Measurements from ENCODE around the gene ADRB2.

ADRB2 gene

DNA sequence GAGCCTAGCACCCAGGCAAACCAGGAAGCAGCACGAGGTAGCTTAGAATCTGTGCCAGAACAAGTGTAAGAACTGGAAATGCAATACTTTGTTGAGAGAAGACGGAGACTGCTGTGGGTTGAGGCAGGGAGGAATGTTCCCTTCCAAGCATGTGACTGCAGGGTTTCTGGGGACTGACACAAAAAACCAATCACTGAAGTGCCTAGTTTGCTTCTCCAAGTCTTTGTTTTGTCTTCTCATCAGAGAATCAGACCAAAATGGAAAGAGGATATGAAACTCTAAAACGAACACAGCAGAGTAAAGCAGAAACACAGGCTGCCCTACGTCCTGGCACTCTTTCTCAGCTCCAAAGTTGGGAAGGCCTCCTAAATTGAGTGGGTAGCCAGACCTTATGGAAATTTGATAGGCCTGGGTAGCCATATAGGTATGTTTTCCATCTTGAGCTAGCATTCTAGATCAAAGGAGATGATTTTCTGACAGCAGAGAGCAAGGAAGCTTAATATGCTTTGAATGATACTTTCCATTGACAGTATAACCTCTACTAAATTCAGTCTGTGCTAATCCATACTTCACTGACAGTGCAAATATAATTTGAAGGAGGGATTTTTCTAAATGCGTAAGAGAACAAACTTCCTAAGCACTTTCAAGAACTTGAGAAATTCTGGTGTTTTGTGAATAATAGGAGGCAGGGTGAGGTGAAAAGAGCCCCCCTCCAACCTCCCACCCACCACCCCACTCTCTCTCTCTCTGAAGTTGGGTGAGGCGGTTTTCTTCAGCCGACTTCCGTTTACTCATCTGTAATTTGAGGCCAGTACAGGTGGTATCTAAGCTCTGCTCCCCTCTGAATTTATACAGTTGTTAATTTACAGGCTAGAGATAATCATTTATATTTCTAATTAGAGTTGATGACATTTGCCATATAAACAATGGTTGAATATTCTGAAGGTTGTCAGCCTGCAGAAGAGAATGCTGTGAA, 5.5 kb downstream of the ADRB2 start:
- DNase-seq: no peak

DNA sequence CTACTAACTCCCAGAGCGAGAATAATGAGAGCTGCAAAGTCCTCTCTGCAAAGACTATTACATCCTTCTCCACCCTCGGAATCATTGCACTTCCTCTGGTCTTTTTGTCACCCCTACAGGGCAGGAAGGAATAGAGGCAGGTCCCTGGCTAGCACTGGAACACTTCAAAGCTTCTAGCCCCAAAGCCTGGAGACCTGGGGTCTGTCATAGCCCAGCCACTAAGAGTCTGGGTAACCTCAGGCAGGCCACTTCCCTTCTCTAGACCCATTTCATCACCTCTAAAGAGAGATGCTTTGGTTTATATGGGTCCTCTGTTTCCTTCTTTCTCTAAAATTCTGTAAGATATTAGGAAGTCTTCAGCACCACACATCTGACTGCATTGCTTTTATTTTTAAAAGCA, 6.7 kb downstream of the ADRB2 start:
- no peak for DNase-seq

- no peak for DNase-seq
Measured at GRCh38 chr5:148833925-148834324, 7.5 kb downstream of the ADRB2 start.

- no peak for DNase-seq
Measured at GRCh38 chr5:148834689-148835088, 8.3 kb downstream of the ADRB2 start.

- no peak for DNase-seq
Measured at GRCh38 chr5:148836272-148837250, 10.2 kb downstream of the ADRB2 start.

DNA sequence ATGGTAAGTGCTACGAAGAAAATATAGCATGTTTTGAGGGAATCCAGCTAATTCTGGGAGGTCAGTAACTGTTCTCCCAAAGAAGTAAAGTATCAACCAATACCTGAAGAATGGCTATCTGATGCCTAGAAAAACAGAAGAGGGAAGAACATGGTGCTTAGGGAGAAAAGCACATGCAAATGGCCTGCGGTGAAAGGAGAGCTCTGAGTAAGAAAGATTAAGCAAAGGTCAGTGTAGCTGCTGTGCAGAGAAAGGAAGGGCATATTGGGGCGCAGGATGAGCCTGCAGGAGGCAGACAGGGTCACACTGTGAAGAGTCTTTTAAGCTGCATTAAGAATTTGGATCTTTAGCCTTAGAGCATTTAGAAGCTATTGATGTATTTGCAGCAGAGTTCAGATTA, 11.0 kb downstream of the ADRB2 start:
- no peak for DNase-seq

GRCh38 chr5:148838357-148838756, 11.9 kb downstream of the ADRB2 start:
- DNase-seq: no peak

DNA sequence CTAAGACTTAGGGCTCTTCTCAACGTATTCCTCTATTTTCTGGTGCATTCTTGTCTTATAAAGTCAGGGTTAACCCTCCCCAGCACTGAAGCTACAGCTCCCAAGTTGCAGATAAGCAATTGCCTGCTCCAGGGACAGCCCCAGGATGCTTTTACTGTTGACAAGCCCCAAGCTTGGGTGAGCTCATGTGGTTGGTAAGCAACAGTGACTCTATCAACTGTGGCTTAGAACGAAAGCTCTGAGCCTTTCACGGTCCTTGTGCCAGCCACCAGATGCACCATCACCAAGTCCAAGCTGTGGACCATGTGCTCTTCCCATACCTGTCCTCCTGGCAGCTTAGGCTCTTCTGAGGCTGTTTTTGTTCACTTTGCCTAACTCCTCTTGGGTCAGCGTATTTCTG, 13.5 kb downstream of the ADRB2 start:
- DNase-seq: no peak

DNA sequence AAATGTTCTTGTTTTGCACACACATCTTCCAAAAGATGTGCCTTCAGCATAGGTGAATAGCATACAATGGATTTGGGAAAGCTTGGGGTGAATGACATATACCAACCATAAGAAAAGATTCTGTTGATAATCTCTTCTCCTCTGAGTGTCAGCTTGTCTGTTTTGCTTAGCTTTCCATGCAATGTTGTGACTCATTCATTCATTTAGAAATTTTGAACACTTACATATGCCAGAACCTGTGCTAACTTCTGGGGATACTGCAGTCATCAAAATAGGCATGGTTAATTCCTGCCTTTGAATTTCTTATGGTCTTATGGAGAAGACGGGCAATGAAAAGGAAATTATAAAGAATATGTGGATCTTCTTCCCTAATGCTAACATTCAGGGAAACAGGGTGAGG, 14.1 kb downstream of the ADRB2 start:
- no peak for DNase-seq

- no peak for DNase-seq
Measured at GRCh38 chr5:148841519-148841918, 15.1 kb downstream of the ADRB2 start.

DNA sequence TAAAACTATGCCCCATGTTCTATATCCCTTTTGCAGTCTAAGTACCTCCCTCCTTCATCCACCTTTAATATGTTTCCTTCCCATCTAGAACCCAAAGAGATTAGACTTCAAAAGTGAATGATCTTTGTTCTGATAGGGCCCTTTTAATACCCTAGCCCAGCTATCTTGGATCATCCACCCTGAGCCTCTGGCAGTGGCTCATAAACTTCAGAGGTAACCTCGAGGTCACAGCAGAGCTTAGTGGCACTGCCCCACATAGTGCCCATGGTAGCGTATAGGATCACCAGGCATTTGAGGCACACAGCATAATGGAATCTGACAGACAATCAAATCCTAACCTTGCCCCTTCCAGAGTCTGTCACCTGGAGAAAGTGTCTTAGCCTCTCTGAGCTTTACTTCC, 15.8 kb downstream of the ADRB2 start:
- DNase-seq: no peak

GRCh38 chr5:148843510-148844318, 17.3 kb downstream of the ADRB2 start:
- DNase-seq: no peak

DNA sequence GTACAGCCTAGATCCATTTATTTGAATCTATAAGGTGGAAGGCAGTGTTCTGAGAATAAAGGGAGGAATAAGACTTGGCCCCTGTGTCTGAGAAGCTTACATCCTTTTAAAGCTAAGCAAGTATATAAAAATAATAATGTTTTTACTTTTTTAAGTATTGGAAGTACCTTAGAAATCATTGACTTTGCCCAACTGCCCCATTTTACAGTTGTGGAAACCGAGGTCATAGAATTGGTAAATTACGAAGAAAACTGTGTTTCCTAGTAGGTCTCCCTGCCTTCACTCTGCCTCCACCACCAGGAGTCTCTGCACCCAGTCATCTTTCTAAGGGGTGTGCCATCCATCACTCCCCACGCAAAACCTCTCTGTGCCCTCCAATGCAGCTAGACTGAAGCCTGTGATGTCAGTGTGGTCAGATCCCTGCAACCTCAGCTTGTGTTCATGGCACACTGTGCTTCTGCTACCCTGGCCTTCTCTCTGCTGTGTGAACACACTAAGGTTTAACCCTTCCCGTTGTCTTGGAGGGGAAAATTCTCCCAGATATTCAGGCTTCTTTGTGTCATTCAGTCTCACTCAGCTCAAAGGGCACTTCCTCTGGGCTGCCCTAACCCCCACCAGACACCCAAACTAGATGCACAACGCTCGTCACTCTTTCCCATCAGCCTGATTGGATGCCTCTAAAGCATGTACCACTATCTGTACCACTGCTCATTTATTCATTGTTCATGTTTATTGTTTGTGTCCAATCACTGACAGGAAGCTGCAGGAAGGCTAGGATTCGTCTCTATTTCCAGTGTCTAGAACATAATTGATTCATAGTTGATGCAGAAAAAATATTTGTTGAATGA, 18.2 kb downstream of the ADRB2 start:
- DNase-seq: no peak

DNA sequence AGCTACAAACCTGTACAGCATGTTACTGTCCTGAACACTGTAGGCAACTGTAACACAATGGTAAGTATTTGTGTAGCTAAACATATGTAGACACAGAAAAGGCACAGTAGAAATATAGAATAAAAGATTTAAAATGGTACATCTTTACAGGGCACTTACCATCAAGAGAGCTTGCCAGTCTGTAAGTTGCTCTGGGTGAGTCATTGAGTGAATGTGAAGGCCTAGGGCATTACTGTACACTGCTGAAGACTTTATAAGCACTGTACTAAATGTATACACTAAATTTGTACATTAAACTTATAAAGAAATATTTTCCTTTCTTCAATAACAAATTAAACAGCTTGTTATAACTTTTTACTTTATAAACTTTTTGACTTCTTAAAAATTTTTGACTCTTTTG, 20.5 kb downstream of the ADRB2 start:
- DNase-seq: no peak

GRCh38 chr5:148847456-148847855, 21.0 kb downstream of the ADRB2 start:
- DNase-seq: no peak

DNA sequence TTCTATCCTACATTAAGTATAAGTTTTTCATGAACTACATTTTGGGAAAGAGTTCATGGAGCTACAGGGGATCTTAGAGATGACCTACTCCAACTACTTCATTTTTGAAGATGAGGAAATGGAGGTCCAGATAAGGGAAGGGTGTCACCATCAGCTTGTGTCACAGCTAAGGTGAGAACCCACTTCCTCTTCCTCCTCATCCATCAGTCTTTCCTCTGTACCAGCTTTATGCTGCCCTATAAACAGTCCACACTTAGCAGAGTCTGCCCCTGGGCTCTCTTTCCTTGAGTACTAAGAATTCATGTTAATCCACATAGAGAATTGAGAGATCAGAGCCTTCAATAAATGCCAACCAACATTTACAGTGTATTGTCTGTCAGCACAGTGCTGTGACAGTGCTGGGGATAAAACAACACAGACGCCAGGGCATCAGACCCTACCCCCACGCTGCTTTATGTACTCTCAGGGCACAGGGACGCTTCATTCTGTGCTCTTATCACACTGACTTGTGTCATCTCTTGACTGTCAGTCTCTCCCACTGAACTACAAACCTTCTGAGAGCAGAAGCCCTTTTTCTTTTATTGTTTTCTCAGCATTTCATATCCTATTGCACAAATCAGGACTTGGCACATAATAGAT, 22.1 kb downstream of the ADRB2 start:
- DNase-seq: no peak

GRCh38 chr5:148849461-148849860, 23.1 kb downstream of the ADRB2 start:
- DNase-seq: peak in 1 of 6 experiments; percentile 16

- DNase-seq: no peak
Measured at GRCh38 chr5:148850836-148851235, 24.4 kb downstream of the ADRB2 start.

DNA sequence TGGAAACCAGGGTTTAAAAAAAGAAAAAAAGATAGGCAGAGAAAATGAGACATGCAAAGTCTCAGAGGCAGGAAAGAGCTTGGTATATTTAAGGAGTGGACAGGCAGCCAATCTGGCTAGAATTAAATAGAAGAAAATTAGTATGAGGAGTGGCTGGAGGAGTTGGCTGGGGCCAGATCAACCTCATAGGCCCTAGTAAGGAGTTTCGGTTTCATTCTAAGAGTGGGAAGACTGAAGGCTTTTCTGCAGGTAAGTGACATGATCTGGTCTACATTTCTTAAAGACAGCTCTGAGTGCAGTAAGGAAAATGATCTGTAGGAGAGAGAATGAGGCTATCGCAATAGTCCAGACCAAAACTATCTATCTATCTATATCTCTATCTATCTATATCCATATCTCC, 27.5 kb downstream of the ADRB2 start:
- no peak for DNase-seq

- no peak for DNase-seq
Measured at GRCh38 chr5:148855249-148856008, 29.0 kb downstream of the ADRB2 start.

DNA sequence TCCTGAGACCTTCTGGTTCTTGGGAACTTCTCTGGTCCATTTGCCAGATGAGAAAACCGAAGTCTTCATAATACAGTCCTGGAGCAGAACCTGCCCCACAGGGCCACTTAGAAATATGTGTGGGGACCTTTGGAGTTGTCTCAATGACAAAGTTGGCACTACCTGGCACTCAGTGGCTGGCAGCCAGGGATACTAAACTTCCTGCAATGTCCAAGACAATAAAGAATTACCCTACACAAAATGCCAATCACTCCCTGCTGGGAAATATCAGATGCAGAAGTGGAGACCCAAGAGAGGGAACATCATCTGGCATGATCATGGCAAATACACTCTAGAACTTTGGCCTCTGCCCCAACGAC, 29.6 kb downstream of the ADRB2 start:
- DNase-seq: no peak

Measured in stimulated activated naive CD4-positive, alpha-beta T cell (primary cell).